Heart left ventricle (tissue), 16 donors: ENCODE data around the gene STAP2. TPM values are rescaled to one million over a fixed set of nuclear protein-coding genes. Genes with fewer than 3 reads are reported as not detected.

ENCODE experiments used
- ATAC-seq, 4 donors: fragments of 200-7000 bp; cut with Tn5 transposase; one replicate each; pipeline ENCODE4 v1.9.1; 2020 to 2022; ENCODE audit warnings: moderate library complexity in 4 of 4, mild to moderate bottlenecking in 3 of 4, moderate number of reproducible peaks in 1 of 4
- DNase-seq, 5 donors: peaks; one replicate each; pipeline ENCODE4 v3.0.0-alpha.2; 2020
- H3K27ac ChIP-seq, 12 donors: fragments of 200-600 bp; sonication (generic) in 4 of 12; one replicate each; pipeline versions ENCODE4 v1.5.0 to v1.8.0; 2016 to 2022; ENCODE audit warnings: mild to moderate bottlenecking in 2 of 12
- H3K27me3 ChIP-seq, 9 donors: fragments of 200-600 bp; sonication (generic) in 2 of 9; one replicate each; pipeline versions ENCODE4 v1.5.1 to v1.8.0; 2016 to 2022; ENCODE audit warnings: mild to moderate bottlenecking in 3 of 9
- H3K36me3 ChIP-seq, 9 donors: fragments of 200-600 bp; sonication (generic) in 2 of 9; one replicate each; pipeline versions ENCODE4 v1.5.0 to v1.8.0; 2018 to 2022; ENCODE audit warnings: mild to moderate bottlenecking in 2 of 9
- H3K4me1 ChIP-seq, 12 donors: fragments of 200-600 bp; sonication (generic) in 4 of 12; one replicate each; pipeline versions ENCODE4 v1.5.0 to v1.8.0; 2016 to 2022; ENCODE audit warnings: mild to moderate bottlenecking in 3 of 12
- H3K4me3 ChIP-seq, 12 donors: fragments of 200-600 bp; sonication (generic) in 4 of 12; one replicate each; pipeline versions ENCODE4 v1.5.0 to v1.8.0; 2017 to 2022; ENCODE audit warnings: mild to moderate bottlenecking in 9 of 12, moderate library complexity in 4 of 12
- H3K9me3 ChIP-seq, 12 donors: fragments of 200-600 bp; sonication (generic) in 4 of 12; one replicate each; pipeline versions ENCODE4 v1.5.0 to v1.8.0; 2016 to 2022; ENCODE audit warnings: mild to moderate bottlenecking in 1 of 12
- POLR2A ChIP-seq, 2 donors: fragments of 450-650 bp; IDR thresholded peaks; one replicate each; pipeline ENCODE4 v1.6.1; 2017; ENCODE audit warnings: antibody characterized with exemption in 2 of 2, mild to moderate bottlenecking in 2 of 2, moderate library complexity in 2 of 2
- WGBS, 4 donors: extraction: QIAGEN DNeasy Blood & Tissue Kit in 2 of 4; methylation state at CpG; one replicate each; pipeline versions ENCODE4 v1.1.5 to v1.1.7; 2013 to 2018; 5-methylcytosine and 5-hydroxymethylcytosine counted together
- intact Hi-C, 10 donors: fragments of 100-400 bp; cut with DNase I; formaldehyde crosslinking; loops; one replicate each; pipeline versions ENCODE4 v1.11.1 to v1.14.2; 2022
- polyA plus RNA-seq, 2 donors: library from polyadenylated mRNA; stranded (reverse); fragments of 200-250 nt; gene quantifications; one replicate each; pipeline ENCODE4 v1.2.3, GENCODE V29; 2013
- total RNA-seq, 9 donors: library from RNA; depleted of rRNA in 2 of 9; stranded (reverse); fragments of >200 nt in 2 of 9; fragmentation: NEBNext Ultra II Directional in 3 of 9; extraction: Animal tissue kit (Norgen Biotek cat#: 25700) in 3 of 9; gene quantifications; one replicate each; pipeline versions ENCODE4 v1.1.0 to v1.2.4, GENCODE V29; 2016 to 2023
- TF ChIP-seq, protein P1 (sequence below), 12 donors: fragments of 200-600 bp; sonication (generic) in 4 of 12; IDR thresholded peaks; one replicate each; pipeline versions ENCODE4 v1.5.0 to v1.8.0; 2018 to 2022; ENCODE audit warnings: antibody characterized with exemption in 12 of 12, mild to moderate bottlenecking in 5 of 12
- donor health status: ischemic (EF 13 %, LVEDD 7.1; RV severe dilation, severe dysfunction).
- donor health status: healthy with polysubstance abuse.
- donor health status: DM: no; HTN: yes; CAD: no.
- donor health status: DM: no; HTN: no; CAD: no.
- donor health status: ischemic (EF 25% LVEDD 6.9; RV normal size, moderate dysfunction).
- donor health status: ischemic (EF 25% LVEDD 5.7; RV mildly dilated, moderate dysfunction).
- donor health status: healthy.
- donor health status: DM: yes; HTN: yes; CAD: no.
- donor health status: ischemic (EF 35%, LVEDD 5.7; RV mildly dilated, moderate dysfunction).
- donor health status: nonischemic (EF 11% LVEDD 7.7; RV severe dilation, severe dysfunction).
- donor health status: DM: yes; HTN: yes; CAD: no.
- donor health status: PGD.
- donor health status: ischemic (EF 29% LVEDD 5.4; RV normal size, mild dysfunction).
- donor health status: nonischemic (EF 23%, LVEDD 6.1; RV moderate dilation, normal function).

STAP2 gene
- total and polyA plus RNA-seq, 11 donors: 0.67 to 14.2 (median 1.9) TPM

DNA sequence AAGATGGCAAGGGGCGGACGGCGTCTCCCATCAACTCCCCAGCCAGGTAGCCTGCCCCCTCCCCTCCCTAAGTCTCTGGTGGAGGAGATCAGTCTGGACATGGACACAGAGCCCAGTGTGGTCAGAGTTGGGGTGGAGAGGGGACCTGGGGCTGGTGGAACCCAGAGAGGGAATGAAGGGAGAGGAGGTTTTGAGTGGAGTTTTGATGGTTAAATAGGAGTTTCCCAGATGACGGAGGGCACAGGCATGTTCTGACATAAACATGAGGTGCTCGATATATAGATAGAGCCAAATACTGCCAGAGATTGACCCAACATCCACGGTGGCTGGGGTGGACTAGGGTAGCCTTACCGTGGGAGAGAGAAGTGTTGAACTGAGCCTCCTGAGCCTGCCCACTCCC is 20.2 kb downstream of the STAP2 start:
- H3K9me3 ChIP-seq: peaks cover 0 to 16% (median 0%) of the 10 kb centered on the region in 12 donors
- no peak for ATAC-seq
- TF ChIP-seq POLR2A (IDR thresholded peaks at IDR 0.05): no peak
- TF ChIP-seq, protein P1, sequence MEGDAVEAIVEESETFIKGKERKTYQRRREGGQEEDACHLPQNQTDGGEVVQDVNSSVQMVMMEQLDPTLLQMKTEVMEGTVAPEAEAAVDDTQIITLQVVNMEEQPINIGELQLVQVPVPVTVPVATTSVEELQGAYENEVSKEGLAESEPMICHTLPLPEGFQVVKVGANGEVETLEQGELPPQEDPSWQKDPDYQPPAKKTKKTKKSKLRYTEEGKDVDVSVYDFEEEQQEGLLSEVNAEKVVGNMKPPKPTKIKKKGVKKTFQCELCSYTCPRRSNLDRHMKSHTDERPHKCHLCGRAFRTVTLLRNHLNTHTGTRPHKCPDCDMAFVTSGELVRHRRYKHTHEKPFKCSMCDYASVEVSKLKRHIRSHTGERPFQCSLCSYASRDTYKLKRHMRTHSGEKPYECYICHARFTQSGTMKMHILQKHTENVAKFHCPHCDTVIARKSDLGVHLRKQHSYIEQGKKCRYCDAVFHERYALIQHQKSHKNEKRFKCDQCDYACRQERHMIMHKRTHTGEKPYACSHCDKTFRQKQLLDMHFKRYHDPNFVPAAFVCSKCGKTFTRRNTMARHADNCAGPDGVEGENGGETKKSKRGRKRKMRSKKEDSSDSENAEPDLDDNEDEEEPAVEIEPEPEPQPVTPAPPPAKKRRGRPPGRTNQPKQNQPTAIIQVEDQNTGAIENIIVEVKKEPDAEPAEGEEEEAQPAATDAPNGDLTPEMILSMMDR (IDR thresholded peaks at IDR 0.05): no peak
- H3K4me3 ChIP-seq: no peak overlapping the region
- WGBS, 4 donors: 94 to 96% (median 94%) methylated on average over 7 of the region's 7 CpGs
- no peak overlapping the region for H3K27ac ChIP-seq
- peaks cover 0 to 14% (median 0%) of the 10 kb centered on the region in 12 donors for H3K4me1 ChIP-seq
- no peaks in the 10 kb centered on the region for H3K36me3 ChIP-seq
- DNase-seq: no peak
- peaks cover 0 to 6% (median 0%) of the 10 kb centered on the region in 9 donors for H3K27me3 ChIP-seq
- intact Hi-C loops: no loop called here

DNA sequence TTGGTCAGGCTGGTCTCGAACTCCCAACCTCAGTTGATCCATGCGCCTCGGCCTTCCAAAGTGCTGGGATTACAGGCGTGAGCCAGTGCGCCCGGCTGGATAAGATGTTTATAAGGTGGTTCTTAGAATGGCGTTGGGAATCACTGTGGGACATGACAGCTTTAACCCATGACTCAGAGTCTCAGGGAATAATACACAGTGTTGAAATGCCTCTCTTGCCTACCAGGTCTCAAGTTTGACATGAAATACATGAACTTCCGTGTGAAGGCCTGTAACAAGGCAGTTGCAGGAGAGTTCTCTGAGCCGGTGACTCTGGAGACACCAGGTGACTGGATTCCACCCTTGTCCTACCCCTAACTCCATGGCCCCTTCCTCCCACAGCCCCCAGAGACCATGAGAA is 21.7 kb downstream of the STAP2 start:
- H3K4me1 ChIP-seq: peaks cover 0 to 14% (median 0%) of the 10 kb centered on the region in 12 donors
- WGBS, 4 donors: 84 to 93% (median 88%) methylated on average over 9 of the region's 9 CpGs
- H3K36me3 ChIP-seq: no peaks in the 10 kb centered on the region
- H3K4me3 ChIP-seq: no peak overlapping the region
- ATAC-seq (no peak), DNase-seq (no peak)
- intact Hi-C loops: no loop called here
- H3K27ac ChIP-seq: no peak overlapping the region
- TF ChIP-seq POLR2A (IDR thresholded peaks at IDR 0.05): no peak
- TF ChIP-seq, protein P1 (IDR thresholded peaks at IDR 0.05): no peak
- peaks cover 0 to 6% (median 0%) of the 10 kb centered on the region in 9 donors for H3K27me3 ChIP-seq
- peaks cover 0 to 16% (median 0%) of the 10 kb centered on the region in 12 donors for H3K9me3 ChIP-seq

DNA sequence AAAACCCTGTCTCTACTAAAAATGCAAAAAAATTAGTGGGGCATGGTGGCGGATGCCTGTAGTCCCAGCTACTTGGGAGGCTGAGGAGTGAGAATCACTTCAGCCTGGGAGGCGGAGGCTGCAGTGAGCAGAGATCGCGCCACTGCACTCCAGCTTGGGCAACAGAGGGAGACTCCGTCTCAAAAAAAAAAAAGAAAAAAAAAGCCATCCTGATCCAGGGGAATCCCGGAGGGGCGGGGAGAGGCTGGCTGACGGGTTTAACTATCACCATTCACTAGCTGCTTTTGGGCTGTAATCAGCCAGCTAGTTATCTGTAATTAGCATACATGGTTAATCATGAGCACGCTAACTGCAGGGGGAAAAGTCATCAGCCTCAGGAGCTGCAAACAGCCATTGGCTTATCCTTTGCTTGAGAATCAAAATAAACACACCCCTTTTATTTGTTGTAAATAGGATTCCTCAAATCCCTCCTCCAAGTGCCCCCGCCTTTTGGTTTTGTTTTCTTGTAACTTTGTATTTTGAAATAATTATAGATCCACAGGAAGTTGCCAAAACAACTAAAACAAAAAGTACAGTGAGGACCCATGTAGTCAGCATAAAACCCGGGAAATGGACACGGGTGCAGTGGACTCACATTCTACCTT is 24.7 kb downstream of the STAP2 start:
- TF ChIP-seq POLR2A (IDR thresholded peaks at IDR 0.05): no peak
- TF ChIP-seq, protein P1 (IDR thresholded peaks at IDR 0.05): no peak
- Histone ChIP-seq H3K27me3 (peaks cover 0 to 6% (median 0%) of the 10 kb centered on the region in 9 donors), H3K4me1 (peaks cover 0 to 14% (median 0%) of the 10 kb centered on the region in 12 donors), H3K4me3 (peak overlapping the region in 1 of 12 donors; percentile 3), H3K27ac (peak overlapping the region in 1 of 12 donors; percentile 73), H3K9me3 (peaks cover 0 to 1% (median 0%) of the 10 kb centered on the region in 12 donors), H3K36me3 (no peaks in the 10 kb centered on the region)
- 42 to 58% (median 44%) methylated on average over 12 of the region's 12 CpGs for WGBS, 4 donors
- intact Hi-C loops: no loop called here
- ATAC-seq (no peak), DNase-seq (no peak)

DNA sequence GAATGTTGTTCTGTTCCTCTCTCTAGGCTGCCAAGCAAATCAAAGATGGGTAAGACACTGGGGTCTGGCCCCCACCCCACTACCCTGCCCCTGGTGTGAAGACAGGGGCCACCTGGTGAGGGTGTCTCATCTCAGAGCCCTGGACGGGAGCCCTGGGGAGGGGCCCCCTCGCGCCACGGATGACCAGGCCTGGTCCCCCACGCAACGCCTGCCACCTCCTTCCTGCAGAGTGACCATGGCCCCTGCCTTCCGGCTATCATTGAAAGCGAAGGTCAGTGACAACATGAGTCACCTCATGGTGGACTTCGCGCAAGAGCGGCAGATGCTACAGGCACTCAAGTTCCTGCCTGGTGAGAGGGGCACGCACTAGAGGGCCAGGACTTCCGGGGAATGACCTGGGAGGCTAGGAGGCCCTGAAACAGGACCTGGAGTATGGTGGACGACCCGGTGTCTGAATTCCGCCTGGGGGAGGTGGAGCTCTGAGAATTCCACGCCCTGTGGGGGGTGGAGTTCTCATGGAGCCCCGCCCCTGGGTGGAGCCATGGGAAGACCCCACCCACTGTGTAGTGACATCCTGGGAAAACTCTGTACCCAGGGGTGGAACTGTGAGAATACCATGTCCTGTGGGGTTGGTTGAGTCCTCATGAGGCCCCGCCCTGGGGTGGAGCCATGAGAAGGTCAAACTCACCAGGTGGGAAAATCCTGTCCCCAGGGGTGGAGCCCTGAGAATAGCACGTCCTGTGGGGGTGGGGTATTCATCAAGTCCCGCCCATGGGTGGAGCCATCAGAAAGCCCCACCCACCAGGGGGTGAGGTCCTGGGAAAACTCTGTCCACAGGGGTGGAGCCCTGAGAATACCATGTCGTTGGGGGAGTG is 28.1 kb downstream of the STAP2 start:
- H3K27ac ChIP-seq: no peak overlapping the region
- no peak overlapping the region for H3K4me3 ChIP-seq
- no peaks in the 10 kb centered on the region for H3K36me3 ChIP-seq
- peaks cover 0 to 2% (median 0%) of the 10 kb centered on the region in 9 donors for H3K27me3 ChIP-seq
- 86 to 91% (median 88%) methylated on average over 20 to 22 of the region's 22 CpGs for WGBS, 4 donors
- ATAC-seq: no peak
- no peaks in the 10 kb centered on the region for H3K9me3 ChIP-seq
- H3K4me1 ChIP-seq: peaks cover 0 to 14% (median 0%) of the 10 kb centered on the region in 12 donors
- no peak for DNase-seq
- TF ChIP-seq POLR2A (IDR thresholded peaks at IDR 0.05): no peak
- TF ChIP-seq, protein P1 (IDR thresholded peaks at IDR 0.05): no peak
- intact Hi-C loops: no loop called here
